ENCODE measurements around the gene NSG2. TPM values are rescaled to one million over a fixed set of nuclear protein-coding genes. Genes with fewer than 3 reads are reported as not detected.
A peak's percentile ranks its signal among the peaks of the same experiment; 100 is the strongest.

Gene NSG2
- total and polyA plus RNA-seq, 2 of the 4 experiments (the other 2 are of a cell fraction), result not detected

DNA sequence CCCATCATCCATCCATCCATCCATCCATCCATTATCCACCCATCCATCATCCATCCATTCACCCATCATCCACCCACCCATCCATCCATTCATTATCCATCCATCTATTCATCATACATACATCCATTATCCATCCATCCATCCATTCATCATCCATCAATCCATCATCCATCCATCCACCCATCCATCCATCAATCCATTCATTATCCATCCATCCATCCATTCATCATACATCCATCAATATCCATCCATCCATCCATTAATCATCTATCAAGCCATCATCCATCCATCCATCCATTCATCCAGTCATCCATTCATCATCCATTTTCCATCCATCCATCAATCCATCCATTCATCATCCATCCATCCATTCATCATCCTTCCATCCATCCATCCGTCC lies 89.0 kb downstream of the NSG2 start:
- Histone ChIP-seq H3K27ac (ENCODE audit: insufficient read depth, low read length) (no peak overlapping the region), H3K18ac (ENCODE audit: low read depth, low read length) (no peak overlapping the region), H2AFZ (replicated peaks; ENCODE audit: low read length, poor library complexity) (no peak overlapping the region), H3K56ac (ENCODE audit: extremely low read depth, insufficient read depth, low read length) (no peak overlapping the region), H2AK9ac (replicated peaks; ENCODE audit: low read depth, low read length, poor library complexity) (no peak overlapping the region), H3K9ac (ENCODE audit: low read depth, low read length) (no peak overlapping the region), H3K9me3 (ENCODE audit: control insufficient read depth, insufficient read depth, low read length) (peaks cover 31% of the 10 kb centered on the region), H4K91ac (ENCODE audit: insufficient read depth, low read depth, low read length) (no peak overlapping the region), H3K4me2 (ENCODE audit: low read depth, low read length) (no peak overlapping the region), H4K5ac (ENCODE audit: low read depth, low read length) (no peak overlapping the region), H3K4me1 (ENCODE audit: control insufficient read depth, insufficient read depth, low read length) (no peaks in the 10 kb centered on the region), H3K27me3 (ENCODE audit: control insufficient read depth, insufficient read depth, low read length) (no peaks in the 10 kb centered on the region), H3K14ac (replicated peaks; ENCODE audit: low read depth, low read length) (no peak overlapping the region), H3K9me1 (ENCODE audit: insufficient read depth, low read length) (no peaks in the 10 kb centered on the region), H3K4me3 (ENCODE audit: insufficient read depth, low read depth, low read length) (no peak overlapping the region), H4K20me1 (ENCODE audit: insufficient read depth, low read length) (no peaks in the 10 kb centered on the region), H2AK5ac (ENCODE audit: low read depth, low read length) (no peak overlapping the region), H3K4ac (ENCODE audit: low read depth, low read length) (no peak overlapping the region), H2BK20ac (ENCODE audit: low read depth, low read length) (no peak overlapping the region), H2BK120ac (ENCODE audit: low read depth, low read length) (no peak overlapping the region), H3K36me3 (ENCODE audit: control insufficient read depth, insufficient read depth, low read length) (no peaks in the 10 kb centered on the region), H4K8ac (ENCODE audit: low read depth in 2 of 2, low read length in 2 of 2) (no peak overlapping the region), H3K23ac (ENCODE audit: low read depth, low read length) (no peak overlapping the region), H3K79me1 (ENCODE audit: low read depth in 1 of 2, low read length in 2 of 2) (no peaks in the 10 kb centered on the region), H2BK5ac (ENCODE audit: low read depth, low read length, poor library complexity, severe bottlenecking) (peak overlapping the region; percentile 72), H2BK15ac (ENCODE audit: low read depth, low read length) (no peak overlapping the region)
- DNase-seq (no peak), ATAC-seq (ENCODE audit: low read depth) (no peak)
- TF ChIP-seq, protein P1, sequence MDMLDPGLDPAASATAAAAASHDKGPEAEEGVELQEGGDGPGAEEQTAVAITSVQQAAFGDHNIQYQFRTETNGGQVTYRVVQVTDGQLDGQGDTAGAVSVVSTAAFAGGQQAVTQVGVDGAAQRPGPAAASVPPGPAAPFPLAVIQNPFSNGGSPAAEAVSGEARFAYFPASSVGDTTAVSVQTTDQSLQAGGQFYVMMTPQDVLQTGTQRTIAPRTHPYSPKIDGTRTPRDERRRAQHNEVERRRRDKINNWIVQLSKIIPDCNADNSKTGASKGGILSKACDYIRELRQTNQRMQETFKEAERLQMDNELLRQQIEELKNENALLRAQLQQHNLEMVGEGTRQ (IDR thresholded peaks at IDR 0.05; ENCODE audit: low read depth, low read length), result no peak
- TF ChIP-seq MAFK (IDR thresholded peaks at IDR 0.05; ENCODE audit: low read depth, low read length) (no peak), CTCF (conservative IDR thresholded peaks at IDR 0.05; ENCODE audit: low read depth, low read length) (no peak), POLR2A (IDR thresholded peaks at IDR 0.05; ENCODE audit: low read depth, low read length) (no peak), RAD21 (IDR thresholded peaks at IDR 0.05; ENCODE audit: low read length) (no peak), BHLHE40 (IDR thresholded peaks at IDR 0.05; ENCODE audit: low read depth, low read length) (no peak), NFE2L2 (IDR thresholded peaks at IDR 0.05; ENCODE audit: low read depth, low read length) (no peak), CEBPB (IDR thresholded peaks at IDR 0.05; ENCODE audit: low read depth, low read length) (no peak), CHD1 (IDR thresholded peaks at IDR 0.05; ENCODE audit: low read depth, low read length) (no peak), RFX5 (IDR thresholded peaks at IDR 0.05; ENCODE audit: low read depth, low read length) (no peak), MAZ (IDR thresholded peaks at IDR 0.05; ENCODE audit: borderline replicate concordance, low read depth, low read length) (no peak), SMC3 (IDR thresholded peaks at IDR 0.05; ENCODE audit: low read depth, low read length) (no peak)
- intact Hi-C loops (cut with micrococcal nuclease), result no loop called here
- 100% methylated on average over 1 of the region's 1 CpG; no CpG with 5 or more reads in 1 of the 2 experiments for WGBS, 2 experiments (ENCODE audit: extremely low coverage in 2 of 2, insufficient read length in 1 of 2)
- no TSS peak for BruUV-seq (replicated peaks)
- CTCF ChIA-PET, result no interaction called here
- in situ Hi-C loops (cut with MboI; ENCODE audit: low sequenced_read_pairs), result no loop called here
- POLR2A ChIA-PET (ENCODE audit: unreplicated experiment), result no interaction called here
- dilution Hi-C loops (cut with HindIII; ENCODE audit: low sequenced_read_pairs, unreplicated experiment), result no loop called here
